Sigmoid colon (tissue), 7 donors: ENCODE measurements around the gene PRMT1. TPM values are rescaled to one million over a fixed set of nuclear protein-coding genes. Genes with fewer than 3 reads are reported as not detected.

Source experiments
- DNase-seq: peaks from one replicate; pipeline ENCODE4 v3.0.0-alpha.2; 2019
- H3K27ac ChIP-seq, 4 donors: fragments of 200-600 bp; sonication (generic); one replicate each; pipeline ENCODE4 v1.5.1; 2016 to 2019; ENCODE audit warnings: mild to moderate bottlenecking in 1 of 4
- H3K27me3 ChIP-seq, 3 donors: fragments of 200-600 bp; sonication (generic); one replicate each; pipeline ENCODE4 v1.5.1; 2019; ENCODE audit warnings: mild to moderate bottlenecking in 1 of 3
- H3K36me3 ChIP-seq, 4 donors: fragments of 200-600 bp; sonication (generic); one replicate each; pipeline ENCODE4 v1.5.1; 2016 to 2019
- H3K4me1 ChIP-seq, 4 donors: fragments of 200-600 bp; sonication (generic); one replicate each; pipeline ENCODE4 v1.5.1; 2017 to 2019
- H3K4me3 ChIP-seq, 4 donors: fragments of 200-600 bp; sonication (generic); one replicate each; pipeline ENCODE4 v1.5.1; 2017 to 2019; ENCODE audit warnings: mild to moderate bottlenecking in 2 of 4, moderate library complexity in 1 of 4
- H3K9me3 ChIP-seq, 4 donors: fragments of 200-600 bp in 3 of 4; sonication (generic) in 3 of 4; one replicate each; pipeline versions ENCODE4 v1.5.1 to v1.6.1; 2013 to 2019
- EP300 ChIP-seq, 4 donors: sonication (generic); formaldehyde crosslinking; IDR thresholded peaks; one replicate each; pipeline ENCODE4 v1.6.1; 2017; ENCODE audit warnings: antibody characterized with exemption in 4 of 4
- POLR2A ChIP-seq, 2 donors: fragments of 450-650 bp; IDR thresholded peaks; one replicate each; pipeline ENCODE4 v1.6.1; 2016; ENCODE audit warnings: antibody characterized with exemption in 2 of 2, mild to moderate bottlenecking in 2 of 2, moderate library complexity in 2 of 2
- POLR2AphosphoS5 ChIP-seq, 4 donors: sonication (generic); formaldehyde crosslinking; IDR thresholded peaks; one replicate each; pipeline ENCODE4 v1.6.1; 2017; ENCODE audit warnings: antibody characterized with exemption in 4 of 4
- WGBS, 2 donors: extraction: QIAGEN DNeasy Blood & Tissue Kit; methylation state at CpG; one replicate each; pipeline ENCODE4 v1.1.7; 2013; 5-methylcytosine and 5-hydroxymethylcytosine counted together
- intact Hi-C: fragments of 100-400 bp; cut with DNase I; formaldehyde crosslinking; loops from one replicate; pipeline ENCODE4 v1.15.1; 2023
- polyA plus RNA-seq, 3 donors: library from polyadenylated mRNA; stranded (reverse); fragments of 200-250 nt; gene quantifications; one replicate each; pipeline ENCODE4 v1.2.3, GENCODE V29; 2013
- total RNA-seq, 4 donors: library from RNA; depleted of rRNA; stranded (reverse); fragments of >200 nt; gene quantifications; one replicate each; pipeline ENCODE4 v1.1.0, GENCODE V29; 2016
- TF ChIP-seq, protein P1 (sequence below), 4 experiments: fragments of 450-650 bp in 3 of 4; fragments of 200-600 bp in 1 of 4; IDR thresholded peaks; one replicate each; pipeline ENCODE4 v1.5.1; 2016 to 2019; ENCODE audit warnings: antibody characterized with exemption in 4 of 4, mild to moderate bottlenecking in 3 of 4, moderate library complexity in 2 of 4
- donor health status: healthy with polysubstance abuse.
- donor health status: Bipolar disorder and iron deficiency.
- donor health status: healthy.

PRMT1 gene
- total and polyA plus RNA-seq, 7 donors, result 84.1 to 175 (median 148) TPM

DNA sequence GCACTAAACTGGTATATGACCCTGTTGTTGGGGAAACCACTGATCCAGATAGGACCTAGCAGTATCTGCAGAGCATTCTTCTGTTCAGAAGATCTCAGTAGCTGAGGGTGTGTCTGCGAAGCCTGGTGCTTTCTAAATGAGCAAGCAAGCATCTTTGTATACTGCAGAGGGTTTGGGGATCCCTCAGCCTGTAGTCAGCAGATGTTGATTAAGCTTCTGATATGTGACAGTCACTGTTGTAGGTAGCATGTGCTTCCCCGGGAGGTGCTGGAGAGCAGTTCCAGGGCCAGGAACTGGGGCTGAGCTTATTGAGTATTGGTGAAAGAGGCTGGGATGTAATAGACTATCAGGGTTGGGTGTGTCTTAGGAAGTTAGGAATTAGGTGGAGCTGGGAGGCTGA, 33.6 kb upstream of the PRMT1 start:
- DNase-seq, result no peak
- intact Hi-C loops, result loop anchor here (2.0 kb wide), 1 partner anchor 21 kb away; the partner anchor contains the start of genes BCL2L12 and IRF3
- Histone ChIP-seq H3K27ac (peak overlapping the region in 1 of 4 donors; percentile 97), H3K9me3 (no peaks in the 10 kb centered on the region), H3K4me3 (no peak overlapping the region), H3K27me3 (no peaks in the 10 kb centered on the region), H3K4me1 (peaks cover 0 to 56% (median 46%) of the 10 kb centered on the region in 4 donors), H3K36me3 (peaks cover 0 to 36% (median 26%) of the 10 kb centered on the region in 4 donors)
- 51 to 69% methylated on average over 2 of the region's 2 CpGs for WGBS, 2 donors
- TF ChIP-seq EP300 (IDR thresholded peaks at IDR 0.05), result no peak

DNA sequence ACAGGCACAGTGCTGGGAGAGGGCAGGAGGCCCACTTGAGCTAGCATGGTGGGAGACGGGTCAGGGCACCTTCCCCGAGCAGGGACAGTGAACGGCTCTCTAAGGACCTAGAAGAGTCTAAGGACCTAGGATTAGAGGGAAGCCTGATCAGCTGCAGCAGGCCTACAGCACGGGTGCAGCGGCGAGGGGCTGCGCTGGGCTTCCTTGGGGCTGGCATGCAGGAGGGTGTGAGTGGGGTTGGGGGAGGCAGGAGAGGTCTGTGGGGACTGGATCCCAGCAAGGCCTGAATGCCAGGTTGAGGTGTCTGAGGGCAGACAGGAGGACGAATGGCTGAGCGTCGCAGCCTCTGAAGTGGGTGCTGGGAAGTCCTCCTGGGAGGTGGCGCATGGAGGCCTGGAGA, 31.5 kb upstream of the PRMT1 start:
- no peak overlapping the region for H3K27ac ChIP-seq
- peaks cover 0 to 57% (median 28%) of the 10 kb centered on the region in 4 donors for H3K36me3 ChIP-seq
- no peaks in the 10 kb centered on the region for H3K27me3 ChIP-seq
- TF ChIP-seq POLR2A (IDR thresholded peaks at IDR 0.05) (no peak), EP300 (IDR thresholded peaks at IDR 0.05) (no peak)
- TF ChIP-seq, protein P1, sequence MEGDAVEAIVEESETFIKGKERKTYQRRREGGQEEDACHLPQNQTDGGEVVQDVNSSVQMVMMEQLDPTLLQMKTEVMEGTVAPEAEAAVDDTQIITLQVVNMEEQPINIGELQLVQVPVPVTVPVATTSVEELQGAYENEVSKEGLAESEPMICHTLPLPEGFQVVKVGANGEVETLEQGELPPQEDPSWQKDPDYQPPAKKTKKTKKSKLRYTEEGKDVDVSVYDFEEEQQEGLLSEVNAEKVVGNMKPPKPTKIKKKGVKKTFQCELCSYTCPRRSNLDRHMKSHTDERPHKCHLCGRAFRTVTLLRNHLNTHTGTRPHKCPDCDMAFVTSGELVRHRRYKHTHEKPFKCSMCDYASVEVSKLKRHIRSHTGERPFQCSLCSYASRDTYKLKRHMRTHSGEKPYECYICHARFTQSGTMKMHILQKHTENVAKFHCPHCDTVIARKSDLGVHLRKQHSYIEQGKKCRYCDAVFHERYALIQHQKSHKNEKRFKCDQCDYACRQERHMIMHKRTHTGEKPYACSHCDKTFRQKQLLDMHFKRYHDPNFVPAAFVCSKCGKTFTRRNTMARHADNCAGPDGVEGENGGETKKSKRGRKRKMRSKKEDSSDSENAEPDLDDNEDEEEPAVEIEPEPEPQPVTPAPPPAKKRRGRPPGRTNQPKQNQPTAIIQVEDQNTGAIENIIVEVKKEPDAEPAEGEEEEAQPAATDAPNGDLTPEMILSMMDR (IDR thresholded peaks at IDR 0.05), result no peak
- DNase-seq, result no peak
- 94 to 95% methylated on average over 11 of the region's 11 CpGs for WGBS, 2 donors
- H3K4me1 ChIP-seq, result peaks cover 0 to 43% (median 37%) of the 10 kb centered on the region in 4 donors
- no peak overlapping the region for H3K4me3 ChIP-seq
- H3K9me3 ChIP-seq, result no peaks in the 10 kb centered on the region
- intact Hi-C loops, result no loop called here

DNA sequence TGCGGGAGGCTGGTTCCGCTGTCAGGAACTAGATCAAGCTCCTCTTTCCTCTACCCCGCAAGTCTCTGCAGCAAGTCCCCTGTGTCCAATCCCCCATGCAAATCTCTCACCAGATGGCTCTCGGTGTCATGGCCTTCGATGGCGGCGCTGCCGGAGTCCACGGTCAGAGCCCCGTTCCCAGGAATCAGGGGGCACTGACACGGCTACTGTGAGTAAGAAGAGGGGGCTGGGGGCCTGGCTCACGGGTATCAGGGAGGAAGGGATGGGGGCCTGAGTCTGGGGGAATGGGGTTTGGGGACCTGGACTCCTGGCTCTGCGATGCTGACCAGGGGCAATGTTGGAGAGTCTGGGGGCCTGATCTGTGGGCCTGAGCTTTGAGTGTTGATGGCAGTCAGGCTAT, 31.1 kb upstream of the PRMT1 start:
- WGBS, 2 donors, result 95 to 96% methylated on average over 13 of the region's 13 CpGs
- H3K4me3 ChIP-seq, result no peak overlapping the region
- H3K9me3 ChIP-seq, result no peaks in the 10 kb centered on the region
- TF ChIP-seq, protein P1 (IDR thresholded peaks at IDR 0.05), result no peak
- TF ChIP-seq POLR2A (IDR thresholded peaks at IDR 0.05) (no peak), POLR2AphosphoS5 (IDR thresholded peaks at IDR 0.05) (no peak), EP300 (IDR thresholded peaks at IDR 0.05) (no peak)
- intact Hi-C loops, result no loop called here
- no peak for DNase-seq
- no peak overlapping the region for H3K27ac ChIP-seq
- H3K36me3 ChIP-seq, result peaks cover 0 to 61% (median 29%) of the 10 kb centered on the region in 4 donors
- H3K27me3 ChIP-seq, result no peaks in the 10 kb centered on the region
- H3K4me1 ChIP-seq, result peaks cover 0 to 40% (median 36%) of the 10 kb centered on the region in 4 donors

DNA sequence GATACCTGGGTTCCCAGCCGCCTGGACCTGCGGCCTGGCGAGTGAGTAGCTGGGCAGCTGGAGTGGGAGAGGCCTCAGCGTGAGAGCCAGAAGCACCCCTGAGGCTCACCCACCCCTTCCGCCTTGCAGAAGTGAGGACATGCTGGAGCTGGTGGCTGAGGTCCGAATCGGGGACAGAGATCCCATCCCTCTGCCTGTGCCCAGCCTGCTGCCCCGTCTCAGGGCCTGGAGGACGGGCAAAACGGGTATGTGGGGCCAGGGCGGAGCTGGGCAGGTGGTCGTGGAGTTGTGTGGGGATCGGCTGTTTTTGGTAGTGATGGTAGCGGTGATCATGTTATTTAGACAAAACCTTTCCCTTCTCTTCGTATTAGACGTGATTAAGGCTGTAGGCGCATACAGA, 30.5 kb upstream of the PRMT1 start:
- DNase-seq, result no peak
- Histone ChIP-seq H3K4me3 (no peak overlapping the region), H3K9me3 (no peaks in the 10 kb centered on the region), H3K36me3 (peaks cover 0 to 67% (median 32%) of the 10 kb centered on the region in 4 donors), H3K27ac (no peak overlapping the region), H3K27me3 (no peaks in the 10 kb centered on the region), H3K4me1 (peaks cover 0 to 34% (median 31%) of the 10 kb centered on the region in 4 donors)
- intact Hi-C loops, result no loop called here
- TF ChIP-seq, protein P1 (IDR thresholded peaks at IDR 0.05), result no peak
- TF ChIP-seq EP300 (IDR thresholded peaks at IDR 0.05) (no peak), POLR2A (IDR thresholded peaks at IDR 0.05) (no peak), POLR2AphosphoS5 (IDR thresholded peaks at IDR 0.05) (no peak)
- WGBS, 2 donors, result 94 to 95% methylated on average over 17 of the region's 17 CpGs

DNA sequence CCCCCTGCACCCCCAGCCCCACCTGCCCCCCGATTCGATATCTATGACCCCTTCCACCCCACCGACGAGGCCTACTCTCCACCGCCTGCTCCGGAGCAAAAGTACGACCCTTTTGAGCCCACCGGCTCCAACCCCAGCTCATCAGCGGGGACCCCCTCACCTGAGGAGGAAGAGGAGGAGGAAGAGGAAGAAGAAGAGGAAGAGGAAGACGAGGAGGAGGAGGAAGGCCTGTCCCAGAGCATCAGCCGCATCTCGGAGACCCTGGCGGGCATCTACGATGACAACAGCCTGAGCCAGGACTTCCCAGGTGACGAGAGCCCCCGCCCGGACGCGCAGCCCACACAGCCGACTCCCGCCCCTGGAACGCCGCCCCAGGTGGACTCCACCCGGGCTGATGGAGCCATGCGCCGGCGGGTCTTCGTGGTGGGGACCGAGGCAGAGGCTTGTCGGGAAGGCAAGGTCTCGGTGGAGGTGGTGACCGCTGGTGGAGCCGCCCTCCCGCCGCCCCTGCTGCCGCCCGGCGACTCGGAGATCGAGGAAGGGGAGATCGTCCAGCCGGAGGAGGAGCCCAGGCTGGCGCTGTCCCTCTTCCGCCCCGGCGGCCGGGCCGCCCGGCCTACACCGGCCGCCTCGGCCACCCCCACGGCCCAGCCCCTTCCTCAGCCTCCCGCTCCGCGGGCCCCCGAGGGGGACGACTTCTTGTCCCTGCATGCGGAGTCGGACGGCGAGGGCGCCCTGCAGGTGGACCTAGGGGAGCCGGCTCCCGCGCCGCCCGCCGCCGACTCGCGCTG, 25.8 kb upstream of the PRMT1 start:
- H3K4me3 ChIP-seq, result no peak overlapping the region
- H3K36me3 ChIP-seq, result peaks cover 39 to 96% (median 65%) of the 10 kb centered on the region in 4 donors
- TF ChIP-seq POLR2AphosphoS5 (IDR thresholded peaks at IDR 0.05), result no peak
- TF ChIP-seq POLR2A (IDR thresholded peaks at IDR 0.05), result no peak
- TF ChIP-seq, protein P1 (IDR thresholded peaks at IDR 0.05), result no peak
- no peak for TF ChIP-seq EP300 (IDR thresholded peaks at IDR 0.05)
- 97% methylated on average over 72 of the region's 72 CpGs for WGBS, 2 donors
- no peak overlapping the region for H3K27ac ChIP-seq
- no peaks in the 10 kb centered on the region for H3K27me3 ChIP-seq
- no peaks in the 10 kb centered on the region for H3K4me1 ChIP-seq
- peak; percentile 55 for DNase-seq
- intact Hi-C loops, result no loop called here
- no peaks in the 10 kb centered on the region for H3K9me3 ChIP-seq
